ENCODE data around the gene SLC15A1.

The SLC15A1 gene

DNA sequence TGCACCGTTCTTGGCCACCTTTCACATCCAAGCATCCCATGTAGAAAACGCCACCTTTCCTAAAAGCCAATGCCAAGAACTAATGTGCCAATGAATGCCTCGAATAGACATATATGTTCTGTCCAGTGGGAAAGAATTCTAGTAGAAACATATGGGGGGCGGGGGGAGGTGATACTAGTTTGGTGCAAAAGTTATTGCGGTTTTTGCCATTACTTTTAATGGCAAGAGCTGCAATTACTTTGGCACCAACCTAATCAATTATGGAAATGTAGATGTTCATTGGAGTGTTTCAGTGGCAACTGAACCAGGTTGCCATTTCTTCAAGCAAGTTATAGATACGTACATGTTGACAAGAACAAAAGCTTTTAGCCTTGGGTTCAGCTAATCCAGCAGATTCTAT lies 34.6 kb downstream of the SLC15A1 start:
- Mint-ChIP-seq H3K9me3 (no peaks in the 10 kb centered on the region), H3K36me3 (ENCODE audit: low read depth) (no peaks in the 10 kb centered on the region), H3K4me3 (no peak overlapping the region), H3K4me1 (ENCODE audit: low read depth) (no peaks in the 10 kb centered on the region), H3K27me3 (ENCODE audit: low read depth) (peaks cover 12% of the 10 kb centered on the region), H3K27ac (no peak overlapping the region)

DNA sequence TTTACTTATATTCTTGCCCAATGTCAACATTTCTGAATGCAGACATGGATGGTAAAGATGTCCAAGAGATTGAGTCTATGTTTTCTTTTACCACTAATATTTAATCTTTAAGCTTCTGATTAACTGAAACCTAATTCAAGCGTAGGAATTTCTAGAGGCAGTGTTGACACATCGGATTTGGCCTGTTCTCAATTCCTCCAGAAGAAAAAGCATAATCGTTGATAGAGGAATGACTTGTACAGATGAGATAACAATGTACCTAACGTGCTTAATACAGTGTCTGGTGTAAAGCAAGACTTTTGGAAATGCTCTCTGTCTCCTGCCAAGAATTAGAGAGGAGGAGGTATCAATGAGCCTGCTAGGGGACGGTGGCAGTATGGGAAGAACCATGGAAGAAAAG lies 35.2 kb downstream of the SLC15A1 start:
- no peaks in the 10 kb centered on the region for H3K4me1 Mint-ChIP-seq (ENCODE audit: low read depth)
- no peak overlapping the region for H3K4me3 Mint-ChIP-seq
- no peaks in the 10 kb centered on the region for H3K9me3 Mint-ChIP-seq
- no peaks in the 10 kb centered on the region for H3K36me3 Mint-ChIP-seq (ENCODE audit: low read depth)
- peaks cover 12% of the 10 kb centered on the region for H3K27me3 Mint-ChIP-seq (ENCODE audit: low read depth)
- no peak overlapping the region for H3K27ac Mint-ChIP-seq

DNA sequence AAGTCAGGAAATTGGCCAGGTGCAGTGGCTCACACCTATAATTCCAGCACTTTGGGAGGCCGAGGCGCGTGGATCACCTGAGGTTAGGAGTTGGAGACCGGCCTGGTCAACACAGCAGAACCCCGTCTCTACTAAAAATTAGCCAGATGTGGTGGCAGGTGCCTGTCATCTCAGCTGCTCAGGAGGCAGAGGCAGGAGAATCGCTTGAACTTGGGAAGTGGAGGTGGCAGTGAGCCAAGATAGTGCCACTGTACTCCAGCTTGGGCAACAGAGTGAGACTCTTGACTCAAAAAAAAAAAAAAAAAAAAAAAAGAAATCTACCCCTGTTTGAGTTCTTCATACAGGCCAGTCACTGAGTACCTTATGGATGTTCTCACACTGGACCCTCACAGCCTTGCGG lies 42.0 kb downstream of the SLC15A1 start:
- H3K27ac Mint-ChIP-seq: no peak overlapping the region
- no peaks in the 10 kb centered on the region for H3K9me3 Mint-ChIP-seq
- H3K36me3 Mint-ChIP-seq (ENCODE audit: low read depth): no peaks in the 10 kb centered on the region
- no peak overlapping the region for H3K4me3 Mint-ChIP-seq
- H3K4me1 Mint-ChIP-seq (ENCODE audit: low read depth): no peaks in the 10 kb centered on the region
- H3K27me3 Mint-ChIP-seq (ENCODE audit: low read depth): peaks cover 11% of the 10 kb centered on the region

DNA sequence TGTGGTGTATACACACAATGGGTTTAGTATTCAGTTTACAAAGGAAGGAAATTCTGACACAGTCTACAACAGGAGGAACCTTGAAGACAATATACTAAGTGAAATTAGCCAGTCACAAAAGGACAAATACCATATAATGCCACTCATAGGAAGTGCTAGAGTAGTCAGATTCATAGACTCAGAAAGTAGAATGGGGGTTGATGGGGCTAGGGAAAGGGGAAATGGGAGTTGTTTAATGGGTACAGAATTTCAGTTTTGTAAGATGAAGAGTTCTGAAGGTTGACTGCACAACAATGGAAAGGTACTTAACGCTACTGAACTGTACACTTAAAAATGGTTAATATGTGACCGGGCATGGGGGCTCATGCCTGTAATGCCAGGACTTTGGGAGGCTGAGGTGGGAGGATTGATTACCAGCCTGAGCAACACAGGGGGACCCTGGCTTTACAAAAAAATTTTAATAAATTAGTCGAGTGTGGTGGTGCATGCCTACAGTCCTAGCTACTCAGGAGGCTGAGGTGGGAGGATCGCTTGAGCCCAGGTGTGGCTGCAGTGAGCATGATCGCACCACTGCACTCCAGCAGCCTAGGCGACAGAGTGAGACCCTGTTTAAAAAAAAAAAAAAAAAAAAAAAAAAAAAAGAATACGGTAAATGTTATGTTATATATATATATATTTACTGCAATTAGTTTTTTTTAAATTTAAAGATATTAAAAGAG lies 45.0 kb downstream of the SLC15A1 start:
- Mint-ChIP-seq H3K4me3 (no peak overlapping the region), H3K27ac (no peak overlapping the region), H3K4me1 (ENCODE audit: low read depth) (no peaks in the 10 kb centered on the region), H3K36me3 (ENCODE audit: low read depth) (no peaks in the 10 kb centered on the region), H3K9me3 (no peaks in the 10 kb centered on the region), H3K27me3 (ENCODE audit: low read depth) (peaks cover 18% of the 10 kb centered on the region)

DNA sequence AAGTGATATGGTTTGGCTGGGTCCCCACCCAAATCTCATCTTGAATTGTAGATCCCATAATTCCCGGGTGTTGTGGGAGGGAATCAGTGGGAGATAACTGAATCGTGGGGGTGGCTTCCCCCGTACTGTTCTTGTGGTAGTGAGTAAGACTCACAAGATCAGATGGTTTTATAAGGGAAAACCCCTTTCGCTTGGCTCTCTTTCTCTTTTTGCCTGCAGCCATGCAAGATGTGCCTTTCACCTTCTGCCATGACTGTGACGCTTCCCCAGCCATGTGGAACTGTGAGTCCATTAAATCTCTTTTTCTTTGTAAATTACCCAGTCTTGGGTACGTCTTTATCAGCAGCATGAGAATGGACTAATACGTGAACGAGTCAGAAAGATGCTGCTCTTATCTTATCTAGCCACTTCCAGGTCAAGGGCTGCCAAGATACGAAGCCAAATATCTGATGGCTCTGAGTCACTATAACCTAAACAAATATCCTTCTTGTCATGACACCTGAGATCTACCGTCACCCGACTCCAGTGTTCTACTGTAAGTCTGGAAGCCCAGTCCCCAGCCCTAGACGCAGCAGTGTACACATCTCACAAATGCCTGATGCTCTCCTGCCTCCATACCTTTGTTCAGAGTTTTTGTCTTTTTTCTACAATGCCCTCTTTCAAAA lies 45.9 kb downstream of the SLC15A1 start:
- Mint-ChIP-seq H3K27ac (no peak overlapping the region), H3K9me3 (no peaks in the 10 kb centered on the region), H3K4me1 (ENCODE audit: low read depth) (no peaks in the 10 kb centered on the region)

DNA sequence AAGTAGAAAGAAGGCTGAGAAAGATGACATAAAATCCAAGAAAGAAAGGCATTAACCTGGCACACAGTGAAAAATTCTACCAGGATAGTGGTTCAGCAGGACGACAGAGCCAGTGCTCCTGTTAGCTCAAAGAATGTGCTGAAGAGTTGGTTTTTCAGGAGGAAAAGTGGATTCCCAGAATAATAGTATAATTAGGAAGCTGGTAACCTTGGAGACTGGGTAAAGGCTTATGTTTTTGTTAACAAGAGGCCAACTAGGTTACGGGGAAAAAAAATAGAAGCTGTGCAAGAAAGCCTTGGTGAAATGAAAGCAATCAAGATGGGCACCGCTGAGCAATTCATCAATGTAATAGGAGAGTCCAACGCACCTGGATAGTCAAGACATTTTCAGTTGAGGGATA lies 54.7 kb downstream of the SLC15A1 start:
- no peak overlapping the region for H3K27ac Mint-ChIP-seq
- H3K4me1 Mint-ChIP-seq (ENCODE audit: low read depth): no peaks in the 10 kb centered on the region
- no peak overlapping the region for H3K4me3 Mint-ChIP-seq
- no peaks in the 10 kb centered on the region for H3K36me3 Mint-ChIP-seq (ENCODE audit: low read depth)
- peaks cover 8% of the 10 kb centered on the region for H3K27me3 Mint-ChIP-seq (ENCODE audit: low read depth)
- no peaks in the 10 kb centered on the region for H3K9me3 Mint-ChIP-seq

More for the DNA sequence above, 45.9 kb downstream of the SLC15A1 start:
- Mint-ChIP-seq H3K36me3 (ENCODE audit: low read depth) (no peaks in the 10 kb centered on the region), H3K27me3 (ENCODE audit: low read depth) (peaks cover 22% of the 10 kb centered on the region), H3K4me3 (no peak overlapping the region)

DNA sequence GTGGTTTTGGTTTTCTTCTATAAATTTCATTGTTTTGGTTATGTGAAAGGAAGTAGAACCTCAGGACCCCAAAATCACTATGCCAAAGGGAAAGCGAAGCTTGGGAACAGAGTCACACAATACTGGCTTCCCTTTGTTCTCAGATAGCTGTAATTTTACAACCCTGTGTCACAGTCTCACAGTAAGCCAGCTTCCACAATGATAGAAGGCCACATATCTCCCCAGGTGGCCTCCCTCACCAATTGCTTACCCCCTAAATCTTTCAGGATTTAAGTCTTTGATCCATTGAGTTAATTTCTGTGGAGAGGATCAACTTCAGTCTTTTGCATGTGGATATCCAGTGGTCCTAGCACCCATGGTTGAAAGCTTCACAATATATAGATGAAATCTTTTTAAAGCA lies 58.7 kb downstream of the SLC15A1 start:
- no peaks in the 10 kb centered on the region for H3K27me3 Mint-ChIP-seq (ENCODE audit: low read depth)

DNA sequence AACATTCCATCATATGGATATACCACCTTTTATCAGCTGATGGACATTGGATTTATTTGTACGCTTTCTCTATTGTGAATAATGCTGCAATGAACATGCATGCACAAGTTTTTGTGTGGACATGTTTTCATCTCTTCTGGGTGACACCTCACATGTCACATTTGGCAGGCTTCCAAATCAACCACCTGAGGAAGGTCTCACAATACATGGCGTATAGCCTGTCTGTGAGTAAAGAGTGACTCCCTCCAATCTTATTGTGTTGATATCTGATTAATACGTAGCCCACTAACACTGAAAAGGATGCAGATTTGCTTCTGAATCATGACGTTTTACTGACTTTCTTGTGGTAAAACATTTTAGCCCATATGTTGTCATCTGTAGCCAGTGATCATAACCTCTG lies 61.1 kb downstream of the SLC15A1 start:
- Mint-ChIP-seq H3K4me1 (ENCODE audit: low read depth) (no peaks in the 10 kb centered on the region), H3K9me3 (no peaks in the 10 kb centered on the region), H3K27ac (no peak overlapping the region), H3K4me3 (no peak overlapping the region), H3K36me3 (ENCODE audit: low read depth) (no peaks in the 10 kb centered on the region), H3K27me3 (ENCODE audit: low read depth) (no peaks in the 10 kb centered on the region)

More for the DNA sequence above, 58.7 kb downstream of the SLC15A1 start:
- Mint-ChIP-seq H3K27ac (no peak overlapping the region), H3K36me3 (ENCODE audit: low read depth) (no peaks in the 10 kb centered on the region), H3K4me3 (no peak overlapping the region), H3K4me1 (ENCODE audit: low read depth) (no peaks in the 10 kb centered on the region), H3K9me3 (no peaks in the 10 kb centered on the region)

DNA sequence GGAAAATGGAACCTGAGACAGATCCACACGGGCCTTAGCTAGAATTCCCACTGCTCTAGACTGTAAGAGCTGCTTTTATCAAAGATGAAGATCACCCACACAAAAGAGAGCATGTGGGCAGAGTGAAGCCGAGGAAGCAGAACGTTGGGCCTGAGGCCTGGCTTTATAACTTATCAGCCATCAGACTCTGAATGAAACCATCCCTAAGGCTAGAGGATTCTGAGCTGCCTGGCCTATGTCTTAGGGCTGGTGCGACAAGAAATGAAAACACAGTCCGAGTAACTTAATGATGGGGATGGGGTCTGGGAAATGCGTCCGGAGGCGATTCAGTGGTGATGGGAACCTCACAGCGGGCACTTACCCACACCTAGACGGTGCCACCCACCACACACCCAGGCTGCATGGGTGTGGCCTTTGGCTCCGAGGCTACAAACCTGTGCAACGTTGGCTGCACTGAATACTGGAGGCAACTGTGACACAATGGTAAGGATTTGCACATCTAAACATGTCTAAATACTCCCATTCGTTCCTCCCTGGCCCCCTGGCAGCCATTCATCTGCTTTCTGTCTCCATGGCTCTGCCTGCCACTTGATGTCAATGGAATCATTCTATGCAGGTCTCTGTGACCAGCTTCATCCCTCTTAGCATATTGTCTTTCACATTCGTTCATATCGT lies 62.0 kb downstream of the SLC15A1 start:
- Mint-ChIP-seq H3K4me1 (ENCODE audit: low read depth) (no peaks in the 10 kb centered on the region), H3K4me3 (no peak overlapping the region)

DNA sequence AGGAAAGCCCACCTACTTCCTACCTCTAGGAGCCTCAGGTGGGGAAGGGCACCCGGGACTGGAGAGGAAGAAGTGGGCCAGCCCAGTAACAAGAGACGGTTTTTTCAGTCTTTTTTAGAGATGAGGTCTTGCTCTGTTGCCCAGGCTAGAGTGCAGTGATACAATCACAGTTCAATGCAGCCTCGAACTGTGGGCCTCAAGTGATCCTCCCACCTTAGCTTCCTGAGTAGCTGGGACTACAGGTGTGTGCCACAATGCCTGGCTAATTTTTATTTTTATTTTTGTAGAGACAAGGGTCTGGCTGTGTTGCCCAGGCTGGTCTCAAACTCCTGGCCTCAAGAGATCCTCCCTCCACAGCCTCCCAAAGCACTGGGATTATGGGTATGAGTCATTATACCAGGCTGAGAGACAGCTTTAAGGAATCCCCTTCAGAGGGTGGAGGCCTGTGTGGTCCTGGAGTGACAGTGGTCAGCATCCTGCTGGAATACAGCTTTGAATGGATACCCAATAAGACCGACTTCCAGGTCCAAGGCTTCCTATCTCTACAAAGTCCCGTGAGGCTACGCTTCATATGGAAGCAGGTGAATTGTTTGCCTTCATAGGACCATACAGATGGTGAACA lies 63.0 kb downstream of the SLC15A1 start:
- Mint-ChIP-seq H3K36me3 (ENCODE audit: low read depth) (no peaks in the 10 kb centered on the region), H3K27me3 (ENCODE audit: low read depth) (peaks cover 3% of the 10 kb centered on the region), H3K4me1 (ENCODE audit: low read depth) (no peaks in the 10 kb centered on the region), H3K27ac (no peak overlapping the region), H3K9me3 (no peaks in the 10 kb centered on the region), H3K4me3 (no peak overlapping the region)

More for the DNA sequence above, 62.0 kb downstream of the SLC15A1 start:
- Mint-ChIP-seq H3K9me3 (no peaks in the 10 kb centered on the region), H3K27ac (no peak overlapping the region), H3K27me3 (ENCODE audit: low read depth) (no peaks in the 10 kb centered on the region), H3K36me3 (ENCODE audit: low read depth) (no peaks in the 10 kb centered on the region)

DNA sequence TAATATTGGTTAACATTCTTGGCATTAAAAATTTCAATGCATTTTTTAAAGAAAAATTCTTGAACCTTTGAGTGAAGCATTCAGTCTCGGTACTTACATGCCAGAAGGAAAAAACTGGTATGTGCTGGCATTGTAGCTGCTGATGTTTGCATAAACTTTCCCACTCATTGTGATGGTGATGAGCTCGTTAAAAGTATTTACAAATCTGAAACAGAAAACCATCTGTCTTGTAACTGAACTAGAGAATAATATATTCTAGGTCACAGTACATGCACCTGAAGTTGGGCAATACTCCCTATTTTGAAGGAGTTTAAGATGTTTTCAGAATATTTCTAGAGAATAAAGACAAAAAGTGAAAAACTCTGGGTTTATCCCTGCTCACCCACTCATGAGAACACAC lies 64.1 kb downstream of the SLC15A1 start:
- Mint-ChIP-seq H3K4me1 (ENCODE audit: low read depth) (no peaks in the 10 kb centered on the region), H3K36me3 (ENCODE audit: low read depth) (no peaks in the 10 kb centered on the region), H3K27me3 (ENCODE audit: low read depth) (peaks cover 5% of the 10 kb centered on the region), H3K9me3 (no peaks in the 10 kb centered on the region), H3K27ac (no peak overlapping the region), H3K4me3 (no peak overlapping the region)

DNA sequence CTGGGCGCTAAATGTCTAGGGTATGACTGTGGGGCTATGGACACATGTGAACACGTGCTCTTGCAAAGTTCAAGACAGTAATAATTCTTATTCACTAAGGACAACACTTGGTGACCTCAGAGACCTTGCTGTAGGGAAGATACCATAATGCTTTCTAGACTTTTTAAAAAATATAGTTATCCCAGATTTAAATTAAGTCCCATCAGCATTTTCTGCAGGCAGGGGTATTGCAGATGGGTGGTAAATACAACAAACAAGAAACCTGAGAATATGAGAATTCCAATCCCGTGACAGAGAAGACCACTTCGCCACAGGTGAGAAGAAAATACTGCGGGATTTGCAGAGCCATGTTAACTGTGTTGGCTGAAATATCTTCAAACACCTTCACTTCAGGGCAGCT lies 65.2 kb downstream of the SLC15A1 start:
- no peaks in the 10 kb centered on the region for H3K4me1 Mint-ChIP-seq (ENCODE audit: low read depth)
- H3K4me3 Mint-ChIP-seq: no peak overlapping the region
- peaks cover 7% of the 10 kb centered on the region for H3K27me3 Mint-ChIP-seq (ENCODE audit: low read depth)
- no peak overlapping the region for H3K27ac Mint-ChIP-seq
- H3K36me3 Mint-ChIP-seq (ENCODE audit: low read depth): no peaks in the 10 kb centered on the region
- H3K9me3 Mint-ChIP-seq: no peaks in the 10 kb centered on the region

DNA sequence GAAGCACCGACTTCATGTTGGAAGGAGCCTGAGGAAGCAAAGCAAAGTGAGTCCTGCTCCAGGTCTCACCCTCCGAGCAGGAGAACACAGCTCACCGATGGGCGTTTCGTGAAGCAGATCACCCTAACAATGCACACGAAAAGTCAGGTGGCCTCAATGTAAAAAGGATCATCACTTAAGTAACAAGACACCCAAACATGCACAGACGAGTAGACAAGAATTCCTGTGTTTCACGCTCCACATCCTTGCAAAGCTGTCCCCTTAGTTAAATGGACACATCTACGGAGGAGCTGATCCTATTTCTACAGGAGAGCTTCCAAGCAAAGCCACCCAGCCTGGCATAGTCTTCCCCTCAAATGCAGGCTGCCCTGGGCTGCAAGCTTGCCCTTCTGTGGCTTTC lies 66.2 kb downstream of the SLC15A1 start:
- H3K4me3 Mint-ChIP-seq: no peak overlapping the region
- no peaks in the 10 kb centered on the region for H3K36me3 Mint-ChIP-seq (ENCODE audit: low read depth)
- no peaks in the 10 kb centered on the region for H3K4me1 Mint-ChIP-seq (ENCODE audit: low read depth)
- H3K9me3 Mint-ChIP-seq: no peaks in the 10 kb centered on the region
- peaks cover 7% of the 10 kb centered on the region for H3K27me3 Mint-ChIP-seq (ENCODE audit: low read depth)
- no peak overlapping the region for H3K27ac Mint-ChIP-seq

DNA sequence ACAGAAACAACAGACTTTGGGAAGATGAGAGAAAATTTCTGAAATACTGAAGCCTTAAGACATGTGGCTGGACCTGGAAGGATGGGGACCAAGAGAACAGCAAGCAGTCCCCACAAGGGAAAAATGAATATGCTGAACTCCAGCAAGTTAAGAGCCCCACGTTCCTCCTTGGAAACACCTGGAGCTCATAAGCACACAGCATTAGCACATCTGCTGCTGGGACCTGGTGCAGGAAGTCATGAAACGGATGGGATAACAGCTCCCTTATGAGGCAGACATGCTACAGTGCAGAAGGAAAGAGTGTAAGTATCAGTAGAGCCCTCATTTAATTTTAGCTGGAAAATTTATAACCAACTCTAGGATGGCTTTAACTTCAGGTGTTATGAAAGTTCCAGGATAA lies 67.3 kb downstream of the SLC15A1 start:
- Mint-ChIP-seq H3K4me1 (ENCODE audit: low read depth) (no peaks in the 10 kb centered on the region), H3K36me3 (ENCODE audit: low read depth) (no peaks in the 10 kb centered on the region), H3K4me3 (no peak overlapping the region)

DNA sequence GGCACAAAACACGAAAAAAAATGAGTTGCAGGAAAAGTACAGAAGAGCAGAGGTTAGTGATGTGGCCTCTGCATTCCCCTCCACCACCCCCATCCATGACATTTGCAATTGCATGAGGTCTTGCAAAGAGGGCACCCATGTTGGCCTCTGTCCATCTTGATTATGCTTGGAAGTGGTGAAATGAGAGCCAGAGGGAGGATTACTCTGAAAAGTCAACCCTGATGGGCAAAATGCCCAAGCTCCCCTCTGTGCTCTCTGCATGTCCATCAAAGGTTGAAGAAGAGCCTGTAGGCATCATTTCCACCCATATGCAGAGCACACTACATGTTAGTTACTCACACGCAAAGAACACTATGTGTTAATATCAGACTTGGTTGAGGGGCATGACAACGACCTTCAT lies 71.4 kb downstream of the SLC15A1 start:
- Mint-ChIP-seq H3K27me3 (ENCODE audit: low read depth) (peaks cover 9% of the 10 kb centered on the region), H3K4me1 (ENCODE audit: low read depth) (no peaks in the 10 kb centered on the region)

More for the DNA sequence above, 67.3 kb downstream of the SLC15A1 start:
- Mint-ChIP-seq H3K27ac (no peak overlapping the region), H3K27me3 (ENCODE audit: low read depth) (peaks cover 7% of the 10 kb centered on the region), H3K9me3 (no peaks in the 10 kb centered on the region)

More for the DNA sequence above, 71.4 kb downstream of the SLC15A1 start:
- H3K36me3 Mint-ChIP-seq (ENCODE audit: low read depth): no peaks in the 10 kb centered on the region
- no peaks in the 10 kb centered on the region for H3K9me3 Mint-ChIP-seq
- no peak overlapping the region for H3K4me3 Mint-ChIP-seq
- H3K27ac Mint-ChIP-seq: no peak overlapping the region
